ENCODE data around the gene CLUH.
"Not testable (repeated sequence)": the region's sequence is repeated elsewhere in the genome, so short reads cannot be mapped to it uniquely, and the experiment has no call there.

Gene CLUH

DNA sequence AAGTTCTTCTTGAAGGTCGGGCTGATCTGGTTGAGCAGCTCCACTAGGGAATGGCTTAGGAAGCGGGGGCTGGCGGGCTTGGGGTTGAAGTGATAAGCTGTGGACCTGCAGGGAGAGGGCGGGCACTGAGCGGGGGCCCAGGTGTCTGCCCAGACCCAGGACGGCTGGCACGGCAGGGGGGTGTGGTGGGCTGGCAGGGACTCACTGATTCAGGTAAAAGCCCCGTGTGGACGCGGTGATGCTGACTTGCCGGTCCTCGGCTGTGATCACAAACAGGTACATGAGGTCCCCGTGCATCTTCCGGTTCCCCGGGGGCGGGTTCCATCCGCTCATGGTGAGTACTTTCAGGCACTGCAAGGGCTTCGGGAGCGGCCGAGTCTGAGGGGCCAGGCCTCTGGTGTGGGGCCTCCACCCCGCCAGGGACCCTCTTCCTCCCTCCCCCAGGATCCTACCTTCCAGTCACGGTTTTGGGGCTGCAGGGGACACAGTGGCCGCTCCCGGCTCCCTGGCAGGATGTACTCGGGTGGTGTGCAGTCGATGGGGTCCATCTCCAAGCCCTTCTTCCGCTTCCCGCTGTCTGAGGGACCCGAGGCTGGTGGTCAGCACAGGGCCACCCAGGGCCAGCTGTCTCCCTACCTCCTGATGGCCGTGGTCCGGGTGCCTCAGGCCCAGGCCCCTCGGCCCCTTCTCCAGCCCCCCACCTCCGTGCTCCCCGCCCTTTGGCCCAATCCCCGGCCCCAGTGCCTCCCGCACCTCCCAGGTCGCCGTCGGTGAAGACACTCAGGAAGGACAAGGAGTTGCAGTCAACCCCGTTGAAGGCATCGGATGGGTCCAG lies 10.2 kb downstream of the CLUH start:
- no peak for DNase-seq (ENCODE audit: low read depth in 1 of 2, low spot score in 1 of 2)

DNA sequence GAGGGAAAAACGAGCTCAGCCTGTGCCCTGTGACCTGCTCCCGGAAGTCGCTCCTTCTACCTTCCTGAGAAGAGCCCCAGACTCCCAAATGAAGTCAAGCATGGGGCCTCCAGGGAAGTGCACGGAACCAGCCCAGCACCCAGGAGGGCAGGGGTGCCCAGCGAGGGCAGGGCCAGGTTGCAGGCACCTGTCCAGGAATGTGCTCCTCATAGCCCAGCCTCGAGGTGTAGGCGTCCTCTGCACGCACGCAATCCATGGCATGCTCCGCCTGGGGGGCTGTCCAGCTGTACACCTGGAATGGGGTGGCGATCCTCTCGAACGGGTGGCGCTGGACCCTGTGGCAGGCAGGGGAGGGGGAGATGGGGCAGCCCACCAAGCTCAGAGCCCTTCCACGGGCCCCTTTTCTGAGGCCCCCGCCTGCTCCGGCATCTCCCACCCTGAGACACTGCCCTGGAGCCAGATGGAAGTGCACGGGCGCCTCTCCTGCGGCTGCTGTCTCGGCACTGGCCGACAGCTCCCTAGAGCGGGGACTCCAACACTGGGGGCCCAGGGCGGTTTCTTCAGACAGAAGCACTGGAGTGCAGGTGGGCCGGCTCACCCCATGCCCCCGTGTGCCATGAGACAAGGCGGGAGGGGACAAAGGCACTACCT lies 10.9 kb downstream of the CLUH start:
- no peak for DNase-seq (ENCODE audit: low read depth in 1 of 2, low spot score in 1 of 2)

DNA sequence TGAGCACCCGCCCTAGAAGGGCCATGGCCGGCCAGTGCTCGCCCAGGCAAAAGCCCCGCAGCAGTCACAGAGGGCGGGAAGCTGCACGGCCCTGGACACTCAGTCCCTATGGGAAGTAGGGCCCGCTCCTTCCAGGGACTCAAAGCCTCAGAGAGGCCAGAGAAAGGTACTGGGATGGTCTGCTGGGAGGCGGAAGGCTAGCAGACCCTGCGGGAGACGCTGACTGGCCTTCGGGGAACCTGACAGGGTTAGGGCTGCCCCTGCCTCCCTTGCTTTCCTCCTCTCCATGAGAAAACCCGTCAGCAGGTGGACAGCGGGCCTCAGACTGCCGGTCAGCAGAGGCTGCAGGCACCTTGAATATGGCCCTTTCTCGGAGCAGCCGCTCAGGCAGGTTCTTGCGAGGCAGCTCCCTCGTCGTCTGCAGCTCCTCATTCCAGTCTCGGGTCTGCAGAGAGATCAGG lies 11.5 kb downstream of the CLUH start:
- DNase-seq (ENCODE audit: low read depth in 1 of 2, low spot score in 1 of 2): no peak

DNA sequence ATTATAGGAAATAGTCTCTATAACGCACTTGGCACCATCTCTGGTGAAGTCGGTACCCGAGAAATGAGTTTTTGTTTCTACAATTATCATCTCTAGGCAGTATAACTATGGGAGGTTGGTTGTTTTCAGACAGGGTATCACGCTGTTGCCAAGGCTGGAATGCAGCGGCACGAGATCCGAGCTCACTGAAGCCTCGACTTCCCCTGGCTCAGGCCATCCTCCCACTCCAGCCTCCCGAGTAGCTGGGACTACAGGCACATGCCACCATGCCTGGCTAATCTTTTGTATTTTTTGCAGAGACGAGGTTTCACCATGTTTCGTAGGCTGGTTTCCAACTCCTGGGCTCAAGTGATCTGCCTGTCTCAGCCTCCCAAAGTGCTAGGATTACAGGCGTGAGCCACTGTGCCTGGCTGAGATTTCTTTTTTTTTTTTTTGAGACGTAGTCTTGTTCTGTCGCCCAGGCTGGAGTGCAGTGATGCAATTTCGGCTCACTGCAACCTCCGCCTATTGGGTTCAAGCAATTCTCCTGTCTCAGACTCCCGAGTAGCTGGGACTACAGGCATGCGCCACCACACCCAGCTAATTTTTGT lies 12.3 kb downstream of the CLUH start:
- not testable (repeated sequence) for DNase-seq (ENCODE audit: low read depth in 1 of 2, low spot score in 1 of 2)

DNA sequence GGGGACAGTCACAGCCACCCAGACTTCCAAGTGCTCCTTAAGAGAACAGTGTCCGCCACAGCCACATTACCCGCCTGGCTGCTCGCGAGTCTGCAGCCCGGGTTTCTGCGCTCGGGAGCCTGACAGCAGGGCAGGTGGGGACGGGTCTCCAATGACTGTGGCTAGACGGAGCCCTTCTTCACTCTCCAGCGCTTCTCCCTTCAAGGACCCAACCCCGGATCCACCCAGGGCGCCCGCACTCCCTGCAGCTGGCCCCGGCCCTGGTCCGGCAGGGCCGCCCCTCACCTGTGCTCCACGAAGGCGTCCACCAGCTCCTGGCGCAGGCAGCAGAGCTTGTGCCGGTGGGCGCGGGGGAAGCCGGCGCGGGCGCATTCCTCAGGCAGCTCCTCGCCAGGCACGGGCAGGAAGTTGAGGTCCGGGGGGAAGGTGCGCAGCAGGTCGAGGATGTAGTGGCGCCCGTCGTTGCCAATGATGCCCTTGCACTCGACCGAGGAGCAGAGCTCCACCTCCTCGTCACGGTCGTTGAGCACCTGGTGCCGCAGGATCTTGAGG lies 13.9 kb downstream of the CLUH start:
- no peak for DNase-seq (ENCODE audit: low read depth in 1 of 2, low spot score in 1 of 2)

DNA sequence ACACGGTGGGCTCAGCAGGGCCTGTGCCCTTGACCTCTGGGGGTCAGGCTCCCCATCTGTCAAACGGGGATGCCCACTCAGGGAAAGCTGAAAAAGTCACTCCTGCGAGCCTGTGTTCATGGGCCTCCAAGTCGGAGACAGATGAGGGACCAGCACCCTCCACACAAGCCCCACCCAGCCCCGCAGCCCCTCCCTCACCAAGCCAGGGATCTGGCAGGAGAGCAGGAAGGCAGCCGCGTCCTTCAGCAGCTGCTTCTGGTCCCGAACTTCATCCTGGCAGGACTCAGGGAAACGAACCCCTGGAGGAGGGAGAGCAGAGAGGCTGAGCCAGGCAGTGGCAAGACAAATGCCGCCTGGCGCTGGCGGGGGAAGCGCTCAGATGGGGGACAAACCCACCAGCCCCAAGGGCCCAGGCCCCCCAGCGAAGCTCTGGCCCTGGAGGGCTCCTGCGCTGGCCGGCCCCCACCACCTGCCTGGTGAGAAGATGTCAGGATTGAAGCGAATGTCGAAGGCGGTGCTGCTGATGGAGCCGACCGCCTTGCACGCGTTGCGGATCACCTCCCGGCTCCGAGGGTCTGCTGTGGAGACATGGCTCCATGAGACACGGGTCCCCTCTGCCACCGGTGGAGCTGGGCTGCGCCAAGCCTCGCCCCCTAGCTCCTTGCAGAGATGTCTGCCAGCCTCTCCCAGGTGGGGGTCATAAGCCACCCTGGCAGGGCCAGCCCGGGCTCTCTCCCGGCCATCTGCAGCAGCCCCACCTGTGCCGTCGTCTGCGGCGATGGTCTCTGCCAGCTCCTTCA lies 15.4 kb downstream of the CLUH start:
- no peak for DNase-seq (ENCODE audit: low read depth in 1 of 2, low spot score in 1 of 2)

DNA sequence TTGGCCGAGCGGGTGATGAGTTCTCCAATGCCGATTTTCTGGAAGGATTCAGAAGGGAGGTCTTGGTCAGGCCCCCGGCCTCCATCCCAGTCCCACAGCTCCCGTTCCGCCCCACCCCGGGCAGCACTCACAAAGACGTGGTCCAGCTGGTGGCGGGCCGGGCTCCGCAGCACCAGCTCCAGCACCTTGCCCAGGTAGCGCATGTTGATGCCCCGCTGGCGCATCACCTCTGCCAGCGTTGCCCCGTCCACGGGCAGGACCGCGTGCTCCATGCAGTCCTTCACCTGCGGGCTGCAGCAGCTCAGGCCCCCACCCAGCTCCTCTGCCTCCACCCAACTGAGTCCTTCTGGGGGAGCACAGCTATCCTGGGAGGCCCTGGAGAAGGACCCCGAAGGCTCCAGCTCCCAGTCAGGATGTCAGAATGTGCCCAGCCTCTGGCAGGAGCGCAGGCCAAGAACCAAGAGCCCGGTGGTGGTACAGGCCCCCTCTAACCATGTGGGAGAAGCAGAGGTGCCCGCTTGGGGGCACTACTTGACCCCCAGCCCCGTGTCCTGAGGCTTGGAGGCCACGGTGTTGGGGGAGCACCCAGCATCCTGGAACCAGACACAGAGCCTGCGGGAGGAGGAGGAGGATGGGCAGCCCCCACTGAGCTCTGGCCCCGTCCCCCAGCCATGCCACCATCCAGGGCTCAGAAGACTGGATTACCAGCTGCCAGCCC lies 16.2 kb downstream of the CLUH start:
- DNase-seq (ENCODE audit: low read depth in 1 of 2, low spot score in 1 of 2): no peak

DNA sequence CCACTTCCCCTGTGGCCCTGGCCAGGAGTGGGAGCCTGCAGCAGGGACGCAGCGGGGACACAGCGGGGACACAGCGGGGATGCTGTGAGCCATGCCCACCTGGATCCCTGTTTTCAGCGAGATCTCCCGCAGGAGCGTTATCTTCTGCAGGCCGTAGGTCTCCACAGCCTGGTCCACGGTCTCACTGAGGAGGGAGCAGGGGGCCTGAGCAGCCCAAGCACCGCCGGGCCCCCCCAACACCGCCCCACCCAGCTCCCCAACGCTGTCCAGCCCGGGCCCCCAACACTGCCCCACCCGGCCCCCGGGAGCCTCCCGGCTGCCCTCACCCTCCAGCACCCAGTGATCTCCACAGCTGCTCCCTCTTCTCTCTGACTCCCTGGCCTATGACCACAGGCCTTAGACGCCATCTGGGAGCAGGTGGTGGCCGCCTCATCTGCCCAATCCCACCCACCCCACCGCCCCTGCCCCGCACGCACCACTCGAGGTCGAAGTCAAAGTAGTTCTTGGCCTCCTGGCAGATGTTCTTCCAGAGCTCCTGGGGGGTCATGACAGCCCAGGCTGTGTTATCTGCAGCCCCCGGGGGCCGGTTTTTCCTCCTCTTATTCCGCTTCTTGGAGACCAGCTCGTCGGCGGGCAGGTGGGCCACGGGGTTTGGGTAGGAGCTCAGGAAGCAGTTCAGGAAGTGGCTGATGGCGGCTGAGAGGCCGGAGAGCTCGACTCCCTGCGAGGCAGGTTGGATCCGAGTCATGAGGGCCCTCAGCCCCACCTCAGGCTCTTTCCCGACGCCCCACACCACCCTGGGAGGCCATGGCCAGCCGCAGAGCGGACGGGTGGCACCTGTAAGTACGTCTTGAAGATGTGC lies 17.0 kb downstream of the CLUH start:
- DNase-seq (ENCODE audit: low read depth in 1 of 2, low spot score in 1 of 2): no peak

DNA sequence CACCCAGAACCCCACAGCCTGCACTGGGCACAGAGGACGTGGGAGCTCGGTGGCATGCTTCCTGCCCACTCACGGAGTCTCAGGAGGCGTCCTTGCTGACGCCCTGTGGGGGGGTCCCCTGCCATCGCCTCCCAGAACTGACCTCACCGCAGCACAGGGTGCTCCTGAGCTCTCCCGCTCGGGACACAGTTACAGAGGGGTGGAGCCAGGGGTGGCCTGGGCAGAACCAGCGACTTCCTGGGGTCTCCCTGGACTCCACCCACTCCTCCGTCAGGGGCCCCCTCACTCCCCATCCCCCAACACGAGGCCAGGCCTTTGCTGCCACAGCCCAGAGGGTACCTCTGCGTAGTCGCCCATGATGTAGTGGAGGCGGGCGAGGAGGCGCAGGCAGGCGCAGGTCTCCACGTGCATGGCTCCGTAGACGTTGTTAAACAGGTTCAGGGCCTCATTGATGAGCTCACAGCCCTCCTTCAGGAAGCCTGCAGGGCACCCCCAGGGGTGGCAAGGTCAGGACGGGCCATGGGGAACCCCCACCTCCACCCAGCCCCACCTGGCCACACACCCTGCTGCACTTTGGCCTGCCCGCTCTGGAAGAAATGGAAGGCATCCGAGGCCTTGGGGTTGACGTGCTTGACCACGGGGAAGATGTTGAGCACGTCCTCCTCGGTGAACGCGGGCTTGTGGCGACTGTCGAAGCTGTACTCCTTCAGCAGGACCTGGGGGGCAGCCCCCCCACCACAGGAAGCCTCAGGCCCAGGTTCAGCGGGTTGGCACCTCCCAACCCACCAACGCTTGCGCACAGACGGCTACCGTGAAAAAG lies 17.8 kb downstream of the CLUH start:
- no peak for DNase-seq (ENCODE audit: low read depth in 1 of 2, low spot score in 1 of 2)

DNA sequence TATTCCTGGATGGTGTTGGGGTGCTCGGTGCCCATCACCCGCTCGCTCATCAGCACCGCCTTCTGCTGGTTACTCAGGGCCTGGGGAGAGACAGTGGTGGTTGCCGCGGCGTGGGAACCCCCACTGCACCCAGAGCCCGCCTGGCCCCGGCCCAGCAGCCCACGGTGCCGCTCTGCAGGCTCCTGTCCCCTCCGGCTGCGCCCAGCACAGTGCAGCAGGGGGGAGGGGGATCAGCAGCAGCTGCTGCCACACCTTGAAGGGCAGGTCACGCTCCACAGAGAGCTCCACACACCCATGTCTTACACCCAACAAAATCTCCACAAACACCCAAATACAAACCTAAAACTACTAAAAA lies 18.8 kb downstream of the CLUH start:
- DNase-seq (ENCODE audit: low read depth in 1 of 2, low spot score in 1 of 2): no peak

DNA sequence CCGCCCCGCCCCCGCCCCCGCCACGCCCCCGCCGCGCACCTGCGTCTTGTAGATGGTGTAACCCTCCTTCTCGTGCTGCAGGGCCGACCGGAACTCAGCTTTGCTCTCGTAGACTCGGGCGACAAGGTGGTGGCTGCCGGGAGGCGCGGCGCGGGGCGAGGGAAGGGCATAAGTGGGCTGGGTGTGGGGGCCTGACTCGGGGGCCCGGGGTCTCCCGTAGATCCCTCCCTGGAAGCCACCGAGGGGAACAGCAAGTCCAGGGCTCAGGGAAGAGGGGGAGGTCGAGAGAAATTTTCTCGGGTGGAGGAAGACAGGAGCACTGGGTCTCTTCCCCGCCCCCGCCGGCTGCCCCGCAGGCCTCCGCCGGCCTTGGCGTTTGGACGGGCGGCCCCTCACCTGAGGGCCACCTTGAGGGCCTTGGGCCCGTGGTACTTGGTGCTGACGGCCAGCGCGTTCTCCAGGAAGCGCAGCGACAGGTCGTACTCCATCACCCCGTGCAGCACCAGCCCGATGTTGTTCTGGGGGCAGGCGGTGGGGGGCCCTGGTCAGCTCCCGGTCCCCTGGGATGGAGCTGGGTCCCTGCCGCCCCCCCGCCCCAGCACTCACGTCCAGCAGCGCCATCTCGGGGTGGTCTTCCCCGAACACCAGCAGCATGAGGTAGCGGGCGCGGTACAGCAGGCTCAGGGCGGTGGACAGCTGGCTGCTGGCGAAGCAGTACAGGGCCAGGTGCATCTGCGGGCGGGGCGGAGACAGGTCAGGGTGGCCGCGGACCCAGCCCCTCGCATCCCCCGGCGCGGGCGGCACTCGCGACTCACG lies 19.4 kb downstream of the CLUH start:
- no peak for DNase-seq (ENCODE audit: low read depth in 1 of 2, low spot score in 1 of 2)

DNA sequence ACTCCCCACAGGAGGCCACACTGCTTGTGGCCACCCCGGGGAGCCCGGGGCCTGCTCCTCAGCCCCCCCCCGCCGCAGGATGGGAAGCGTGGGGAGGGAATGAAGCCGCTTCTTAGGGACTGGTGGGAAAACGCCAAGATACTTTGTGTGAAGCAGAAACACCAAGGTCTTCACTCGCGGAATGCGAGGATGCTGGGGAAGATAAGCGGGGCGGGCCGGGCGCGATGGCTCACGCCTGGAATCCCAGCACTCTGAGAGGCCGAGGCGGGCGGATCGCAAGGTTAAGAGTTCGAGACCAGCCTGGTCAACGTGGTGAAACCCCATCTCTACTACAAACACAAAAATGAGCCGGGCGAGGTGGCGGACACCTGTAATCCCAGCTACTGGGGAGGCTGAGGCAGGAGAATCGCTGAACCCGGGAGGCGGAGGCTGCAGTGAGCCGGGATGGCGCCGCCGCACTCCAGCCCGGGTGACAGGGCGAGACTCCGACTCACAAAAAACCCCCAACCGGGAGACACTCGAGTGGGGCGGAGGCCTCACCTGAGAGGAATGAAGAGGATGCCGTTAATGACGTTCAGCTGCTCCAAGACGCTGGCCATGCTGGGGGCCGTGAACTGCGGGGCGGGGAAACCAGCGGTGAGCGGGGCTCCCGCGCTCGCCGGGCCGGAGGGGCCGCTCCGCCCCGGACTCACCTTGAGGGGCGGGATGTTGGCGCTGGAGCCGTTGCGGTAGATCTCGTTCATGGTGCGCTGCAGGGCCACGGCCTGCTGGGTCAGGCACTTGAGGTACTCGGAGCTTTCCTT lies 20.3 kb downstream of the CLUH start:
- no peak for DNase-seq (ENCODE audit: low read depth in 1 of 2, low spot score in 1 of 2)

DNA sequence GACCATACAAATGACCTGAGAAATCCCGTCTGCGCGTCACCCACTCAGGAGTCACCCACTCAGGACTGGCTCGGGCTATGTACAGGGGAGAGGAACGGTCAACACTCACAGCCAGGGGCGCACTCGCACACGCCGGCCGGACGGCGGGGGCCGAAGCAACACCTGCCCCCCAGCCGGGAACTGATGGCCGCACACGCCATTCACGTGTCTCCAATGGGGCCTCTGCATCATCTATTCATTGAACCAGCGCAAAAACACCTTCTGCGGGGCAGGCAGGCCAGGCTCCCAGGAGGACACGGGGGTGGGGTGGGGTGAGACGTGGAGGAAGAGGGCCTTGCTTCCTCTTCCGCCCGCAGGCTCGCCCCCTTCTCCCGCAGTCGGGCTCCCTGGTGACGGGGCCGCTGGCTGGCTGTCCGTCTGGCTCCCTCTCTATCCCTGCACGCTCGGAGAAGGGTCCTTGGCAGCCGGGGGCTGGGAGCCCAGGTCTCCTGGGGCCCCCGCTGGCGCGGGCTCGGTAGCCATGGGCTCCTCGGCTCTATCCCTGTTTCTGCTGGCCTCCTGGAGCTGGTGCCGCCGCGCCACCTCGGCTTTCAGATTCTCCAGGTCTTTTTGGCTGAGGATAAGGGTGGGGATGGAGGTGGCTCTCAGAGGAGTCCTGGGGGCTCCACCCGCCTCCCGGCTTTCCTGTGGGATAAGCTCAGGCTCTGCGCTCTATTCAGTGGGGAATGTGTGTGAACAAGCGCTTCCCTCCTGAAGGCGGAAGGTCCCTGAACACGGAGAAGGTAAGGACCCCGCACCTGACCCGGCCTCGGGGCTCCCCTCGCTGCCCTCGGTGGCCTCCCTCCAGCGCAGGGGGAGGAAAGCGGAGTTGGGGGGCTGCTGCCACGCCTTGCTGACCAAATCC lies 21.1 kb downstream of the CLUH start:
- DNase-seq (ENCODE audit: low read depth in 1 of 2, low spot score in 1 of 2): no peak

DNA sequence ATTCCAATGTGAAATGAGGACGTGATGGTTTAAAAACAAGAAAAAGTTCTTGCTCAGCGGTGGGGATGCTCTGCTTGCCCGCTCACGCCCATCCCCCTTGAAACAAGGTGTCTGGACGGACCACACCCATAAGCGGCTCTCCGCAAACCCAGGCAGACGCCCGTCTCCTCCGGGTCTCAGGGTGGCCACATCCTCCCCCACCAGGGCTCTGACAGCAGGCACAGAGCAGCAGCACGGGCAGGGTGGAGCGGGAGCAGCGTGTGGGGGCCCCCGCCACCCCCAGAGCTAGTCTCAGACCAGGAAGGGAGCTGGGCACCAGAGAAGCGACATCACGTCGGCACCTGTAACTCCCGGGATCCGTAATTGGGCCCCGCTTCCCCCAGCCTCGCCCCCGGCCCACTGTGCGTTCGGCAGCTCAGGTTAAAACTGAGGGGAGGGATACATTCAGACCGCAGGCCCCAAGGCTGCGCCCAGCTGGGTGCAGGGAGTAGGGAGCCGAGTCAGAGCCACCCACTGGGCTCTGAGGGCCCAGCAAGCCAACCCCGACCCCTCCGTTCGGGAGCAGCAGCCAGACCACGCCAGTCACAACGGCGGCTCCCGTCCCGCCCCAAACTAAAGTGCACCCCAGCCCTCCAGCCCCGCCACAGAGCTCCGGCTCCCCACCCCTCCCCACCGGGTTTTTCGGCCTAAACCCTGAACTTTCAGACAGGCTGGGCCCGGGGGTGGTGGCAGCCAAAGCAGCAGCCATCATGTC lies 22.0 kb downstream of the CLUH start:
- no peak for DNase-seq (ENCODE audit: low read depth in 1 of 2, low spot score in 1 of 2)

Measured in activated T-helper 1 cell treated with anti-CD3 and anti-CD28 coated beads, Interleukin-2, amount 50 U/mL, for 16 hours (primary cell).